Activated naive CD4-positive, alpha-beta T cell treated with Interleukin-2 at 50 U/mL for 16 hours (primary cell): Measurements from ENCODE around the gene BRK1.
"Not testable (repeated sequence)": the region's sequence is repeated elsewhere in the genome, so short reads cannot be mapped to it uniquely, and the experiment has no call there.

Source experiments
- DNase-seq: peaks from one replicate; pipeline ENCODE4 v3.0.0-alpha.2; 2020

The BRK1 gene

GRCh38 chr3:10115326-10116137 is at the start of gene BRK1:
Gene BRK1, plus strand, starts transcription at chr3:10115675. Its CDS starts 27 bp downstream, at chr3:10115702.
- DNase-seq, result peak; percentile 93

- DNase-seq, result not testable (repeated sequence)
Observed at GRCh38 chr3:10070077-10070476, 45.4 kb upstream of the BRK1 start.

- DNase-seq, result no peak
Observed at GRCh38 chr3:10074666-10075065, 40.8 kb upstream of the BRK1 start.

- no peak for DNase-seq
Observed at GRCh38 chr3:10081871-10082270, 33.6 kb upstream of the BRK1 start.

GRCh38 chr3:10085738-10086137 is 29.7 kb upstream of the BRK1 start:
- DNase-seq, result no peak

- no peak for DNase-seq
Observed at GRCh38 chr3:10088256-10088655, 27.2 kb upstream of the BRK1 start.

GRCh38 chr3:10090179-10090578 is 25.3 kb upstream of the BRK1 start:
- DNase-seq, result no peak

GRCh38 chr3:10090774-10091173 is 24.7 kb upstream of the BRK1 start:
- DNase-seq, result not testable (repeated sequence)

- not testable (repeated sequence) for DNase-seq
Observed at GRCh38 chr3:10091387-10091786, 24.1 kb upstream of the BRK1 start.

GRCh38 chr3:10093678-10094077 is 21.8 kb upstream of the BRK1 start:
- no peak for DNase-seq

- DNase-seq, result no peak
Observed at GRCh38 chr3:10099041-10099440, 16.4 kb upstream of the BRK1 start.

GRCh38 chr3:10106919-10107318 is 8.6 kb upstream of the BRK1 start:
- no peak for DNase-seq

GRCh38 chr3:10108091-10108490 is 7.4 kb upstream of the BRK1 start, which contains the start of gene FANCD2OS:
Gene FANCD2OS, minus strand, starts transcription at chr3:10108255. Its CDS starts 3,481 bp downstream, at chr3:10104774.
- DNase-seq, result no peak

GRCh38 chr3:10116138-10116460 is 624 bp downstream of the BRK1 start:
- DNase-seq, result no peak

- DNase-seq, result no peak
Observed at GRCh38 chr3:10116928-10117327, 1.5 kb downstream of the BRK1 start.

GRCh38 chr3:10119376-10119775 is 3.9 kb downstream of the BRK1 start:
- no peak for DNase-seq

- DNase-seq, result no peak
Observed at GRCh38 chr3:10121064-10121463, 5.6 kb downstream of the BRK1 start.

- DNase-seq, result no peak
Observed at GRCh38 chr3:10122724-10123123, 7.2 kb downstream of the BRK1 start.

- not testable (repeated sequence) for DNase-seq
Observed at GRCh38 chr3:10135872-10136271, 20.4 kb downstream of the BRK1 start.

- DNase-seq, result no peak
Observed at GRCh38 chr3:10136426-10137005, 21.0 kb downstream of the BRK1 start.

- DNase-seq, result no peak
Observed at GRCh38 chr3:10137178-10137577, 21.7 kb downstream of the BRK1 start.

GRCh38 chr3:10140996-10141546 is 25.6 kb downstream of the BRK1 start:
- DNase-seq, result no peak

GRCh38 chr3:10142707-10143560 is 27.5 kb downstream of the BRK1 start:
- DNase-seq, result peak; percentile 14
